H9 (cell line): ENCODE measurements around the gene SLC19A1. TPM values are rescaled to one million over a fixed set of nuclear protein-coding genes. Genes with fewer than 3 reads are reported as not detected.

Experiments used
- DNase-seq: peaks from one replicate; pipeline ENCODE4 v3.0.0-alpha.2; 2017
- H2AFZ ChIP-seq: one replicate; pipeline ENCODE4 v1.6.1; 2013; ENCODE audit warnings: mild to moderate bottlenecking, low read length, control low read depth, moderate library complexity
- H2AK5ac ChIP-seq: 2 replicates; pipeline ENCODE4 v1.6.1; 2013; ENCODE audit warnings: low read length, control low read depth, mixed read lengths; ENCODE audit not compliant: insufficient read length
- H2BK120ac ChIP-seq: one replicate; pipeline ENCODE4 v1.6.1; 2013; ENCODE audit warnings: low read depth, mild to moderate bottlenecking, low read length, control low read depth, inconsistent platforms; ENCODE audit not compliant: poor library complexity, severe bottlenecking
- H2BK12ac ChIP-seq: 2 replicates; pipeline ENCODE4 v1.6.1; 2013; ENCODE audit warnings: low read length, control low read depth, mixed read lengths, low read depth; ENCODE audit not compliant: insufficient read length
- H2BK15ac ChIP-seq: 2 replicates; pipeline ENCODE4 v1.6.1; 2013; ENCODE audit warnings: low read depth, low read length, control low read depth
- H2BK20ac ChIP-seq: one replicate; pipeline ENCODE4 v1.6.1; 2013; ENCODE audit warnings: low read depth, mild to moderate bottlenecking, low read length, control low read depth, inconsistent platforms; ENCODE audit not compliant: poor library complexity, severe bottlenecking
- H2BK5ac ChIP-seq: 2 replicates; pipeline ENCODE4 v1.6.1; 2013; ENCODE audit warnings: low read length, control low read depth, mixed read lengths; ENCODE audit not compliant: insufficient read length
- H3K14ac ChIP-seq: 2 replicates; pipeline ENCODE4 v1.6.1; 2013; ENCODE audit warnings: low read length, control low read depth; ENCODE audit not compliant: insufficient read depth
- H3K18ac ChIP-seq: 2 replicates; pipeline ENCODE4 v1.6.1; 2013; ENCODE audit warnings: low read depth, mild to moderate bottlenecking, mixed read lengths, low read length, control low read depth; ENCODE audit not compliant: insufficient read length
- H3K23ac ChIP-seq: 2 replicates; pipeline ENCODE4 v1.6.1; 2013; ENCODE audit warnings: low read length, control low read depth, mixed read lengths, low read depth; ENCODE audit not compliant: insufficient read length
- H3K23me2 ChIP-seq: 2 replicates; pipeline ENCODE4 v1.6.1; 2013; ENCODE audit warnings: low read depth, mild to moderate bottlenecking, mixed read lengths, low read length, control low read depth; ENCODE audit not compliant: insufficient read length, poor library complexity, severe bottlenecking
- H3K27ac ChIP-seq: 2 replicates; pipeline ENCODE4 v1.5.1; 2013; ENCODE audit warnings: low read length, control low read depth, mixed read lengths, low read depth; ENCODE audit not compliant: insufficient read length
- H3K27me3 ChIP-seq: 2 replicates; pipeline ENCODE4 v1.6.1; 2013; ENCODE audit warnings: low read length, control low read depth, inconsistent platforms; ENCODE audit not compliant: insufficient read depth
- H3K4ac ChIP-seq: 2 replicates; pipeline ENCODE4 v1.6.1; 2013; ENCODE audit warnings: low read depth, mild to moderate bottlenecking, control low read depth, inconsistent platforms, low read length, moderate library complexity
- H3K4me1 ChIP-seq: 2 replicates; pipeline ENCODE4 v1.6.1; 2013; ENCODE audit warnings: low read length, control low read depth, inconsistent platforms; ENCODE audit not compliant: insufficient read depth
- H3K4me2 ChIP-seq: 2 replicates; pipeline ENCODE4 v1.6.1; 2013; ENCODE audit warnings: low read length, control low read depth, mixed read lengths; ENCODE audit not compliant: insufficient read length, insufficient read depth
- H3K56ac ChIP-seq: 2 replicates; pipeline ENCODE4 v1.6.1; 2013; ENCODE audit warnings: low read depth, mild to moderate bottlenecking, mixed read lengths, low read length, control low read depth; ENCODE audit not compliant: insufficient read length
- H3K79me1 ChIP-seq: 2 replicates; pipeline ENCODE4 v1.6.1; 2013; ENCODE audit warnings: low read depth, mild to moderate bottlenecking, moderate library complexity, low read length, control low read depth, inconsistent platforms; ENCODE audit not compliant: insufficient read depth, poor library complexity, severe bottlenecking
- H3K79me2 ChIP-seq: 2 replicates; pipeline ENCODE4 v1.6.1; 2013; ENCODE audit warnings: low read length, control low read depth, inconsistent platforms; ENCODE audit not compliant: insufficient read depth
- H3K9ac ChIP-seq: 2 replicates; pipeline ENCODE4 v1.6.1; 2013; ENCODE audit warnings: low read length, control low read depth, mixed read lengths; ENCODE audit not compliant: insufficient read length; ENCODE audit errors: extremely low read depth
- H3K9me3 ChIP-seq: one replicate; pipeline ENCODE4 v1.6.1; 2013; ENCODE audit warnings: low read depth, low read length, inconsistent platforms; ENCODE audit not compliant: control insufficient read depth
- H3T11ph ChIP-seq: one replicate; pipeline ENCODE4 v1.6.1; 2013; ENCODE audit warnings: mild to moderate bottlenecking, low read length, control low read depth, inconsistent platforms
- H4K20me1 ChIP-seq: one replicate; pipeline ENCODE4 v1.6.1; 2013; ENCODE audit not compliant: control insufficient read depth, insufficient read length, insufficient read depth
- H4K5ac ChIP-seq: 2 replicates; pipeline ENCODE4 v1.6.1; 2013; ENCODE audit warnings: low read depth, mild to moderate bottlenecking, mixed read lengths, low read length, control low read depth; ENCODE audit not compliant: insufficient read length
- H4K8ac ChIP-seq: replicated peaks from 2 replicates; pipeline ENCODE4 v1.6.1; 2013; ENCODE audit warnings: low read length, control low read depth, mixed read lengths, low read depth; ENCODE audit not compliant: insufficient read length
- H4K91ac ChIP-seq: 2 replicates; pipeline ENCODE4 v1.6.1; 2013; ENCODE audit warnings: low read depth, mild to moderate bottlenecking, moderate library complexity, mixed read lengths, low read length, control low read depth; ENCODE audit not compliant: insufficient read length
- H3K27ac Mint-ChIP-seq, 3 experiments: 2 replicates in 2 of 3; 3 replicates in 1 of 3; pipeline ENCODE4 v1.8.0; 2020 to 2021; ENCODE audit warnings: mixed read lengths in 3 of 3, mild to moderate bottlenecking in 1 of 3, moderate library complexity in 1 of 3
- H3K27me3 Mint-ChIP-seq: 2 replicates; pipeline ENCODE4 v1.8.0; 2021; ENCODE audit warnings: low read depth, mild to moderate bottlenecking, moderate library complexity, mixed read lengths
- H3K36me3 Mint-ChIP-seq, 3 experiments: 2 replicates in 2 of 3; 3 replicates in 1 of 3; pipeline ENCODE4 v1.8.0; 2020 to 2021; ENCODE audit warnings: low read depth in 3 of 3, mixed read lengths in 3 of 3; ENCODE audit not compliant: insufficient read depth in 1 of 3
- H3K4me1 Mint-ChIP-seq, 2 experiments: 2 replicates each; pipeline ENCODE4 v1.8.0; 2020; ENCODE audit warnings: mixed read lengths in 2 of 2
- H3K4me3 Mint-ChIP-seq, 2 experiments: 2 replicates in 1 of 2; 3 replicates in 1 of 2; pipeline ENCODE4 v1.8.0; 2020 to 2021; ENCODE audit warnings: mild to moderate bottlenecking in 2 of 2, mixed read lengths in 2 of 2, moderate library complexity in 1 of 2
- H3K9me3 Mint-ChIP-seq, 2 experiments: 2 replicates in 1 of 2; 3 replicates in 1 of 2; pipeline ENCODE4 v1.8.0; 2020; ENCODE audit warnings: mild to moderate bottlenecking in 2 of 2, mixed read lengths in 2 of 2, moderate library complexity in 1 of 2
- WGBS: extraction: QIAGEN DNeasy Blood & Tissue Kit; methylation state at CpG from one replicate; pipeline ENCODE4 v1.1.7; 2013; ENCODE audit warnings: missing lambda C conversion rate, low lambda C conversion rate, mixed read lengths; ENCODE audit not compliant: insufficient read length; ENCODE audit errors: extremely low coverage; 5-methylcytosine and 5-hydroxymethylcytosine counted together
- total RNA-seq: library from RNA; stranded (reverse); gene quantifications from 2 replicates; pipeline ENCODE4 v1.2.1, GENCODE V29; 2021
- TF ChIP-seq, protein P1 (sequence below): fragments of 200-600 bp; sonication (generic); conservative IDR thresholded peaks from 3 replicates; pipeline ENCODE4 v1.8.0; 2021; ENCODE audit warnings: antibody characterized with exemption, mild to moderate bottlenecking

Gene SLC19A1
- total RNA-seq, 1 experiment from 2014 or later = 32.4 TPM

DNA sequence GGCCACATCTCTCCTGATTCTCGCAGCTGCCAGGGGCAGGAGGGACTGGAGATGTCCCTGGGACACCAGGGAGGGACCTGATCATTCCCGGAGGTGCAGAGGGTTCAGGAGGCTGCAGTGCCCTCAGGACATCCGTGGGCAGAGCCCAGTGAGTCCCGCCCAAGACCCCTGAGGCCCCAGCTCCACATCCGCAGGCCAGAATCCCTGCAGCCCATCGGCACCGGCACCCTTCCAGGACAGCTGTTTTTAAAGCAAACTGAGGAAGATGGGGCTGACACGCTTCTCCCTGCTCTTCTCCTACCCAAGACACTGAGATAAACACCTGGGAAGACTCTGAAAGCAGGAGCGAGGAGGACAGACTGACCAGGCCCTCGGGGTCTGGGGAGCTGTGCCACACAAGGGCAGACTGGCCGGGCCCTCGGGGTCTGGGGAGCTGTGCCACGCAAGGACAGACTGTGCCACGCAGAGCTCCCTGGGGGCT is 25.5 kb downstream of the SLC19A1 start:
- TF ChIP-seq, protein P1, sequence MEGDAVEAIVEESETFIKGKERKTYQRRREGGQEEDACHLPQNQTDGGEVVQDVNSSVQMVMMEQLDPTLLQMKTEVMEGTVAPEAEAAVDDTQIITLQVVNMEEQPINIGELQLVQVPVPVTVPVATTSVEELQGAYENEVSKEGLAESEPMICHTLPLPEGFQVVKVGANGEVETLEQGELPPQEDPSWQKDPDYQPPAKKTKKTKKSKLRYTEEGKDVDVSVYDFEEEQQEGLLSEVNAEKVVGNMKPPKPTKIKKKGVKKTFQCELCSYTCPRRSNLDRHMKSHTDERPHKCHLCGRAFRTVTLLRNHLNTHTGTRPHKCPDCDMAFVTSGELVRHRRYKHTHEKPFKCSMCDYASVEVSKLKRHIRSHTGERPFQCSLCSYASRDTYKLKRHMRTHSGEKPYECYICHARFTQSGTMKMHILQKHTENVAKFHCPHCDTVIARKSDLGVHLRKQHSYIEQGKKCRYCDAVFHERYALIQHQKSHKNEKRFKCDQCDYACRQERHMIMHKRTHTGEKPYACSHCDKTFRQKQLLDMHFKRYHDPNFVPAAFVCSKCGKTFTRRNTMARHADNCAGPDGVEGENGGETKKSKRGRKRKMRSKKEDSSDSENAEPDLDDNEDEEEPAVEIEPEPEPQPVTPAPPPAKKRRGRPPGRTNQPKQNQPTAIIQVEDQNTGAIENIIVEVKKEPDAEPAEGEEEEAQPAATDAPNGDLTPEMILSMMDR = no peak

More for the DNA sequence above, 25.5 kb downstream of the SLC19A1 start:
- no peaks in the 10 kb centered on the region for H3K79me1 ChIP-seq
- H3K27ac ChIP-seq = no peak overlapping the region
- H2AFZ ChIP-seq = no peak overlapping the region
- no peak overlapping the region for H2BK120ac ChIP-seq
- no peak for DNase-seq
- no peak overlapping the region for H3K9ac ChIP-seq
- H3K14ac ChIP-seq = no peak overlapping the region
- no peaks in the 10 kb centered on the region for H3K27me3 ChIP-seq
- H2AK5ac ChIP-seq = no peak overlapping the region
- H3T11ph ChIP-seq = no peak overlapping the region
- no peak overlapping the region for H2BK20ac ChIP-seq
- no peaks in the 10 kb centered on the region for H3K4me1 Mint-ChIP-seq
- peaks cover 39 to 40% of the 10 kb centered on the region in 2 experiments for H3K9me3 Mint-ChIP-seq
- no peak overlapping the region for H3K4me3 Mint-ChIP-seq
- H2BK5ac ChIP-seq = no peak overlapping the region
- no peak overlapping the region for H3K4ac ChIP-seq
- H3K18ac ChIP-seq = no peak overlapping the region
- H3K4me1 ChIP-seq = no peaks in the 10 kb centered on the region
- no peaks in the 10 kb centered on the region for H3K23me2 ChIP-seq
- H3K56ac ChIP-seq = no peak overlapping the region
- H3K27ac Mint-ChIP-seq = no peak overlapping the region
- peaks cover 40 to 63% (median 62%) of the 10 kb centered on the region in 3 experiments for H3K36me3 Mint-ChIP-seq
- no peak overlapping the region for H4K8ac ChIP-seq
- H2BK15ac ChIP-seq = no peak overlapping the region
- no peaks in the 10 kb centered on the region for H3K79me2 ChIP-seq
- H4K5ac ChIP-seq = no peak overlapping the region
- no peak overlapping the region for H4K91ac ChIP-seq
- no peak overlapping the region for H3K23ac ChIP-seq
- WGBS = no CpG with 5 or more reads among the region's 14 CpGs
- H3K9me3 ChIP-seq = peaks cover 3% of the 10 kb centered on the region
- H3K27me3 Mint-ChIP-seq = peaks cover 11% of the 10 kb centered on the region
- no peaks in the 10 kb centered on the region for H4K20me1 ChIP-seq
- no peak overlapping the region for H3K4me2 ChIP-seq
- no peak overlapping the region for H2BK12ac ChIP-seq
